Prostate gland (tissue), 2 donors: ENCODE data around the gene TRIO. TPM values are rescaled to one million over a fixed set of nuclear protein-coding genes. Genes with fewer than 3 reads are reported as not detected.

Source experiments
- DNase-seq: peaks from one replicate; pipeline ENCODE4 v3.0.0-alpha.2; 2019; ENCODE audit warnings: low spot score
- H3K27ac ChIP-seq, 2 donors: fragments of 200-600 bp; sonication (generic); 2 replicates each; pipeline ENCODE4 v1.5.1; 2017 to 2019
- H3K27me3 ChIP-seq: fragments of 200-600 bp; sonication (generic); replicated peaks from 2 replicates; pipeline ENCODE4 v1.5.1; 2019; ENCODE audit not compliant: insufficient read depth
- H3K36me3 ChIP-seq, 2 donors: fragments of 200-600 bp; sonication (generic); 1 replicate in 1 of 2; 2 replicates in 1 of 2; pipeline versions ENCODE4 v1.5.1 to v1.8.1; 2017 to 2019
- H3K4me1 ChIP-seq: fragments of 200-600 bp; sonication (generic); replicated peaks from 2 replicates; pipeline ENCODE4 v1.5.1; 2019
- H3K4me3 ChIP-seq, 2 donors: fragments of 200-600 bp; sonication (generic); 2 replicates each; pipeline ENCODE4 v1.5.1; 2017 to 2019
- H3K9me3 ChIP-seq: fragments of 200-600 bp; sonication (generic); 2 replicates; pipeline ENCODE4 v1.5.1; 2017
- CTCF ChIP-seq, 4 experiments: fragments of 200-600 bp in 2 of 4; fragments of 450-650 bp in 2 of 4; sonication (generic) in 2 of 4; IDR thresholded peaks; 1 replicate in 3 of 4; 2 replicates in 1 of 4; pipeline ENCODE4 v1.5.1; 2016 to 2019; ENCODE audit warnings: antibody characterized with exemption in 4 of 4, mild to moderate bottlenecking in 2 of 4, moderate library complexity in 2 of 4
- POLR2A ChIP-seq: fragments of 450-650 bp; IDR thresholded peaks from one replicate; pipeline ENCODE4 v1.6.1; 2016; ENCODE audit warnings: antibody characterized with exemption, mild to moderate bottlenecking
- POLR2AphosphoS5 ChIP-seq: sonication (generic); formaldehyde crosslinking; IDR thresholded peaks from one replicate; pipeline ENCODE4 v1.6.1; 2017; ENCODE audit warnings: antibody characterized with exemption
- WGBS: methylation state at CpG from one replicate; pipeline ENCODE4 v1.1.5; 2018; 5-methylcytosine and 5-hydroxymethylcytosine counted together
- intact Hi-C: fragments of 100-400 bp; cut with DNase I; formaldehyde crosslinking; loops from one replicate; pipeline ENCODE4 v1.14.2; 2022
- total RNA-seq, 2 donors: library from RNA; depleted of rRNA; stranded (reverse); fragments of >200 nt; gene quantifications; one replicate each; pipeline ENCODE4 v1.1.0, GENCODE V29; 2016

Gene TRIO
- total RNA-seq, 2 donors from 2014 or later, result 90.3 to 197 TPM

GRCh38 chr5:14400085-14400484, 256.9 kb downstream of the TRIO start:
- TF ChIP-seq CTCF (IDR thresholded peaks at IDR 0.05), result no peak
- no peak for TF ChIP-seq POLR2AphosphoS5
- no peak for TF ChIP-seq POLR2A
- H3K4me3 ChIP-seq, result no peak overlapping the region
- no peak for DNase-seq
- intact Hi-C loops, result no loop called here
- H3K27me3 ChIP-seq, result no peaks in the 10 kb centered on the region
- no peak overlapping the region for H3K27ac ChIP-seq
- no peaks in the 10 kb centered on the region for H3K9me3 ChIP-seq
- no peaks in the 10 kb centered on the region for H3K4me1 ChIP-seq
- WGBS, result 76% methylated on average over 2 of the region's 2 CpGs
- no peaks in the 10 kb centered on the region for H3K36me3 ChIP-seq

- no peaks in the 10 kb centered on the region for H3K36me3 ChIP-seq
- no peak overlapping the region for H3K4me3 ChIP-seq
- WGBS, result 89% methylated on average over 5 of the region's 5 CpGs
- intact Hi-C loops, result no loop called here
- no peaks in the 10 kb centered on the region for H3K9me3 ChIP-seq
- TF ChIP-seq POLR2A, result no peak
- TF ChIP-seq POLR2AphosphoS5, result no peak
- TF ChIP-seq CTCF (IDR thresholded peaks at IDR 0.05), result no peak
- no peak for DNase-seq
- no peaks in the 10 kb centered on the region for H3K4me1 ChIP-seq
- no peak overlapping the region for H3K27ac ChIP-seq
- H3K27me3 ChIP-seq, result no peaks in the 10 kb centered on the region
These were observed 257.5 kb downstream of the TRIO start for GRCh38 chr5:14400611-14401010.

GRCh38 chr5:14401639-14402038, 258.5 kb downstream of the TRIO start:
- Histone ChIP-seq H3K4me1 (no peaks in the 10 kb centered on the region), H3K36me3 (no peaks in the 10 kb centered on the region), H3K4me3 (no peak overlapping the region), H3K9me3 (no peaks in the 10 kb centered on the region), H3K27me3 (no peaks in the 10 kb centered on the region), H3K27ac (no peak overlapping the region)
- DNase-seq, result no peak
- 96% methylated on average over 3 of the region's 3 CpGs for WGBS
- TF ChIP-seq CTCF (IDR thresholded peaks at IDR 0.05), result no peak
- no peak for TF ChIP-seq POLR2A
- no peak for TF ChIP-seq POLR2AphosphoS5
- intact Hi-C loops, result no loop called here

GRCh38 chr5:14402424-14402823, 259.3 kb downstream of the TRIO start:
- 97% methylated on average over 6 of the region's 6 CpGs for WGBS
- Histone ChIP-seq H3K36me3 (peaks cover 0 to 5% of the 10 kb centered on the region in 2 donors), H3K27ac (no peak overlapping the region)

More at GRCh38 chr5:14402424-14402823, 259.3 kb downstream of the TRIO start:
- Histone ChIP-seq H3K4me1 (no peaks in the 10 kb centered on the region), H3K9me3 (no peaks in the 10 kb centered on the region), H3K27me3 (no peaks in the 10 kb centered on the region), H3K4me3 (no peak overlapping the region)
- no peak for DNase-seq
- TF ChIP-seq POLR2AphosphoS5 (no peak), POLR2A (no peak), CTCF (IDR thresholded peaks at IDR 0.05) (no peak)
- intact Hi-C loops, result no loop called here
